GM12874 (cell line): Measurements from ENCODE around the gene ADAMTSL3.

ENCODE experiments used
- TF ChIP-seq, protein P1 (sequence below): IDR thresholded peaks from 2 replicates; pipeline ENCODE4 v1.5.1; 2011; ENCODE audit warnings: low read depth, mild to moderate bottlenecking, control low read depth, low read length, moderate library complexity; ENCODE audit not compliant: insufficient read depth

ADAMTSL3 gene

GRCh38 chr15:83656943-83657528 is 3.1 kb downstream of the ADAMTSL3 start:
- TF ChIP-seq, protein P1, sequence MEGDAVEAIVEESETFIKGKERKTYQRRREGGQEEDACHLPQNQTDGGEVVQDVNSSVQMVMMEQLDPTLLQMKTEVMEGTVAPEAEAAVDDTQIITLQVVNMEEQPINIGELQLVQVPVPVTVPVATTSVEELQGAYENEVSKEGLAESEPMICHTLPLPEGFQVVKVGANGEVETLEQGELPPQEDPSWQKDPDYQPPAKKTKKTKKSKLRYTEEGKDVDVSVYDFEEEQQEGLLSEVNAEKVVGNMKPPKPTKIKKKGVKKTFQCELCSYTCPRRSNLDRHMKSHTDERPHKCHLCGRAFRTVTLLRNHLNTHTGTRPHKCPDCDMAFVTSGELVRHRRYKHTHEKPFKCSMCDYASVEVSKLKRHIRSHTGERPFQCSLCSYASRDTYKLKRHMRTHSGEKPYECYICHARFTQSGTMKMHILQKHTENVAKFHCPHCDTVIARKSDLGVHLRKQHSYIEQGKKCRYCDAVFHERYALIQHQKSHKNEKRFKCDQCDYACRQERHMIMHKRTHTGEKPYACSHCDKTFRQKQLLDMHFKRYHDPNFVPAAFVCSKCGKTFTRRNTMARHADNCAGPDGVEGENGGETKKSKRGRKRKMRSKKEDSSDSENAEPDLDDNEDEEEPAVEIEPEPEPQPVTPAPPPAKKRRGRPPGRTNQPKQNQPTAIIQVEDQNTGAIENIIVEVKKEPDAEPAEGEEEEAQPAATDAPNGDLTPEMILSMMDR: no peak

DNA sequence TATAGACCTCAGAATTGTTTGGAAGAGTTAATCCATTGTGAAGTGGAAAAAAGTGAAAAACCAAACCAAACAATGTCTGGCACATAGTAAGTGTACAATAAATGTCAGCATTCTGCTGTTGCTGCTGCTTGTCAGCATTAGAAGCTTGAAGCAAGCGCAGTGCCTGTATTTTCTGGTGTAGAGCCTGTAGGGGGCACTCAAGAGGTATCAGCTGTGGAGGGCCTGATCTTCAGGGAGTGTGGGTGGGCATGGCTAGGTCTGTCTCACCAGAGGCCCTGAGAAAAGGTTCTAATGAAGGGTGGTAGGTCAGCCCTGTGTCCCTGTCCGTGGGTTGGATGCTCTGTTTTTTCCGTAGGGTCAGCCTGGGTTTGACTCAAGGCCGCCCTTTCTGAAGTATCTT is 3.6 kb downstream of the ADAMTSL3 start:
- TF ChIP-seq, protein P1: peak; percentile 45

DNA sequence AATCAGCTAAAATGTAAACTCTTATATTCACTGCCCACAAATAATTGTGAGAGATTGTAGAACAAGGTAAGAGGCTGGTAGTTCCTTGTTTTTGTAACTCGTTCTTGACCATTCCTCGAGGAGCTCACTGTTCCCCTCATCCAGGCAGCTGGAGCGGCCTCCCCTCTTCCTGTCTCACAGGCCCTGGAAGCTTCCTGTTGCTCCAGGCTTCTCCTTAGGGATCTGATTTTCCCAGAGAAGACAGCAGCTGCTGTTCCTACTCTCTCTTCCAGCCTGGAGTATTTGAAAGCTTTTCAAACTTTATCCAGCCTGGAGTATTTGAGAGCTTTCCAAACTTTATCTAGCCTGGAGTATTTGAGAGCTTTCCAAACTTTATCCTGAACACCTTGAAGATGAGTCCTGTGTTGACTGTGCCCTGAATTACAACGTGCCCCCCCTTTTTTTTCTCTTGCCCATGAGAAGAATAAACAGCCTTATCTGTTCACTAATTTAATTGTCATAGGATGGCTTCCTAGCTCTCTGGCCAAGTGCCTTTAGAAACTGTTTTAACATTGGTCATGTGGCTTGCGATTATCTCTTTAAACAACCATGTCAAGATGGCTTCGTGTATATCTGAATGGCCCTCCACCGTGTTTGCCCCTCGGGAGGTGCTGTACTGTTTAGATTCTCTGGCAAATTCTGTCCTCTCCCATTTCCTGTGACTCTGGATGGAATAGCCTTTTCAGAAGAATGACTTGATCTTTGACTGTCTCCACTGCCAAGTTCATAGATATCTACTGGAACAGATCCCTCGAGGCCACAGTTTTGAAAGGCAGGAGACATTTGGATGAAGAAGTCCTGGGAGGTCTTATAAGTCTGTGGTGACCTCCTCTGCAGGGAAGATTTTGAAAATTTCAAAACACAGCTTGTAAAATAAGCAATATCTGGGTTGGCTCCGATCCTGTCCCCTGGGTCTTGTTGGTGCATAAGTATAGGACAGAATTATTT is 4.8 kb downstream of the ADAMTSL3 start:
- TF ChIP-seq, protein P1: no peak

DNA sequence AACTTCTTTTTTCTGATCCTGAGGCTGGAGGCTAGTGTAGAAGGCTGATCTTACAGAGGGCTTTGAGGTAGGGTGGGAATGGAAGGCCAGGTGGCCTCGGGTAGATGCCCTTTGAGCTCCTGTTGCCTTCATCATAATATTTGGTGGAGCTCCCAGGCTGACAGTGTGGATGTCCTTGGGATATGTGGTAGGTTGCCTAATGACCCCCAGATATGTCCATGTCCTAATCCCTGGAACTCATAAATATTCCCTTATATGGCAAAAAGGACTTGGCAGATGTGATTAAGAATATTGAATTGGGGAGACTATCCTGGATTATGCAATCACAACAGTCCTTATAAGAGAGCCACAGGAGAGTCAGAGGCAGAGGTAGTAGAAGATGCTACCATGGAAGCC is 5.5 kb downstream of the ADAMTSL3 start:
- TF ChIP-seq, protein P1: no peak

GRCh38 chr15:83665480-83665879 is 11.6 kb downstream of the ADAMTSL3 start:
- TF ChIP-seq, protein P1: no peak

DNA sequence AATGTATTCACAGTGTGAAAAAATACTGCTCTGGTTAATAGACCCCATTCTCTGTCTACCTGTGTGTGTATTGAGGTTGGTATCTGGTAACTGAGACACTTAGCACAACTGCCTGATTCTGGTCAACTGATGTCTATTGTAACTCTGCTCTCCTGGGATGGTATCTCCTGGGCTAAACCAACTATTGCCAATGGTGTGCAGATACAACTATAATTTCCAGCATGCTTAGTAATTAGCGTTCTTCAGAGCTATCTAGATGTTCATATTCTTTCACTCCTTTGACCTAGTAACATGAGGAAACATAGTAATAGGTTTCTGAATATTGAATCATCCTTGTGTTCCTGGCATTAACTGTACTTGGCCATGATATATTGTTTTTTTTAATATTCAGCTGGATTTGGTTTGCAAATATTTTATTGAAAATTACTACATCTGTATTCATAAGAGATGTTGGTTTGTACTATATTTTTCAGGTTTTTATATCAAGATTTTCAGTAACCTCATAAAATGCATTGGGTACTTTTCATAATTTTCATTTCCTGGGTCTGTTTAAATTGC is 16.8 kb downstream of the ADAMTSL3 start:
- TF ChIP-seq, protein P1: no peak

DNA sequence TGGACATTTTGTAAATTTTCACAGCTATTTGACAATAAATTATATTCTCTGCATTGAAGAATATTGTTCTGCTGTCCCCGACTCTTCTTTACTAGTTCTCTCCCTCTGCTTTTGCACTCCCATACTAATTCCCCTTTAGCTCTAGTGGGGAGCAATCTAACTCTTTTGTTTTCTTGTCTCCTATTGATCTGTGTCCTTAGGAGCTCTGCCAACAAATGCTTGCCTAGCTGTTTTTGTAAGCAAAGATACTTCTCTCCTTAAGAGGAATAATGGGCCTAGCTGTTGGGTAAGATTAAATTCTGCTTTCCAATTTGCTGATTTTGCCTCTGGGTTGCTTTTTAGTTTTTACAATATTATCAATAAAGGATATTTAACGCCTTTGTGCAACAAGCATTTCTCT is 17.7 kb downstream of the ADAMTSL3 start:
- TF ChIP-seq, protein P1: no peak
